Measurements from ENCODE around the gene HDAC4.
"Not testable (repeated sequence)": the region's sequence is repeated elsewhere in the genome, so short reads cannot be mapped to it uniquely, and the experiment has no call there.

Gene HDAC4

DNA sequence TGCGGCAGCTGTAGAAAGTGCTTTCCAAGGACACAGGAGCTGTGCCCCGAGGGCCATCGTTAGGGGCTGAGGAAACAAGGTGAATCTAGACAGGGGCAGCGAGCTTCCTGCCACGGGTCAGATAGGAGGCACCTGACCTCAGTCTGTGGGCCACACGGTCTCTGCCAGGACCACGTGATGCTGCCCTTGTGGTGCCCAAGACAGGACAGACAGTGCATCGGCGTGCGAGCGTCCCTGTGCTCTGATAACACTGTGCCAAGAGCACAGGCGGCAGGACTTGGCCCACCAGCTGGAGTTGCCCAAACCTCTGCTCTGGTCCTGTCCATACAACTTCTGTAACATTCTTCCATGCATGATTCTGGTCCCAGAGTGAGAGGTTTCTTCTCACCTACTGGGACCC lies 327.6 kb downstream of the HDAC4 start:
- in situ Hi-C loops (cut with MboI; ENCODE audit: low pct_unique_long_range_greater_than_20kb, low sequenced_read_pairs, unreplicated experiment), result no loop called here
- DNase-seq (ENCODE audit: low spot score), result no peak
- TF ChIP-seq, protein P1, sequence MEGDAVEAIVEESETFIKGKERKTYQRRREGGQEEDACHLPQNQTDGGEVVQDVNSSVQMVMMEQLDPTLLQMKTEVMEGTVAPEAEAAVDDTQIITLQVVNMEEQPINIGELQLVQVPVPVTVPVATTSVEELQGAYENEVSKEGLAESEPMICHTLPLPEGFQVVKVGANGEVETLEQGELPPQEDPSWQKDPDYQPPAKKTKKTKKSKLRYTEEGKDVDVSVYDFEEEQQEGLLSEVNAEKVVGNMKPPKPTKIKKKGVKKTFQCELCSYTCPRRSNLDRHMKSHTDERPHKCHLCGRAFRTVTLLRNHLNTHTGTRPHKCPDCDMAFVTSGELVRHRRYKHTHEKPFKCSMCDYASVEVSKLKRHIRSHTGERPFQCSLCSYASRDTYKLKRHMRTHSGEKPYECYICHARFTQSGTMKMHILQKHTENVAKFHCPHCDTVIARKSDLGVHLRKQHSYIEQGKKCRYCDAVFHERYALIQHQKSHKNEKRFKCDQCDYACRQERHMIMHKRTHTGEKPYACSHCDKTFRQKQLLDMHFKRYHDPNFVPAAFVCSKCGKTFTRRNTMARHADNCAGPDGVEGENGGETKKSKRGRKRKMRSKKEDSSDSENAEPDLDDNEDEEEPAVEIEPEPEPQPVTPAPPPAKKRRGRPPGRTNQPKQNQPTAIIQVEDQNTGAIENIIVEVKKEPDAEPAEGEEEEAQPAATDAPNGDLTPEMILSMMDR (IDR thresholded peaks at IDR 0.05; ENCODE audit: extremely low read depth, insufficient read depth, missing control alignments), result no peak

DNA sequence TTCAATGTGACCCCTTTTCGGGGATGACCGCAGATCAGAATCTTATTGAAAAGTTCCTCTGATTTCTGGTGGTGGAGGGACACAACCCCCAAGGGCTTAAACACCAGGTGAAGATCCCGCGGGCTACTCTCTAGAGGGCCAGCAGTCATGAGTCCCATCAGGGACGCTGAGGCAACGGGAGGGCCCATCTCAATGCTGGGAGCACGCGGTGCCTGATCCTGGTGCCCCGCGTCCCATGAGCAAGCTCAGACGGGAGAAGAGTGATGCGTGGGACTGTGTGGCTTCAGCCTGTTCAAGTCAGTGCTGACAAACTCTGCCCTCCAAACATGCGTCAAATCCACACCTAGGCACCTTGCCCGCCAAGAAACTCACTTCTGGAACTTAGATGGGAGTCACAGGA lies 328.0 kb downstream of the HDAC4 start:
- DNase-seq (ENCODE audit: low spot score), result no peak
- TF ChIP-seq, protein P1 (IDR thresholded peaks at IDR 0.05; ENCODE audit: extremely low read depth, insufficient read depth, missing control alignments), result no peak
- in situ Hi-C loops (cut with MboI; ENCODE audit: low pct_unique_long_range_greater_than_20kb, low sequenced_read_pairs, unreplicated experiment), result no loop called here

DNA sequence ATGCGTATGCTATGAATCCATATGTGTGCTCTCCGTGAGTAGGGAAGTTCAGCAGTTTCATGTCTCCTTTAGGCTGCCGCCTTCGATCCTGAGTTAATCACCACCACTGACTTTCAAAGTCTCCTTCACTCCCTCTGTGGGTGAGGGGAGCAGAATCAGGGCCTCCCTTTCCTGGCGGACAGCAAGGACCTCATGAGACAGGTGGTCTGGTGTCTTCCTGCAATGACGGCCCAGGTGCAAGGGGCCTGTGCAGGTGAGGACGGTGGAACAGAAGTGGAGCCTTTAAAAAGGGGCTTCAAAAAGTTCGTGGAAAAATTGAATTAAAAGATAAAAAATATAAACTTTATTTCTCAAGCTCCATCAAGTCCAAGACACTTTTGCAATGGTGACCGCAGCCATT lies 330.4 kb downstream of the HDAC4 start:
- TF ChIP-seq, protein P1 (IDR thresholded peaks at IDR 0.05; ENCODE audit: extremely low read depth, insufficient read depth, missing control alignments), result no peak
- DNase-seq (ENCODE audit: low spot score), result no peak
- in situ Hi-C loops (cut with MboI; ENCODE audit: low pct_unique_long_range_greater_than_20kb, low sequenced_read_pairs, unreplicated experiment), result no loop called here

DNA sequence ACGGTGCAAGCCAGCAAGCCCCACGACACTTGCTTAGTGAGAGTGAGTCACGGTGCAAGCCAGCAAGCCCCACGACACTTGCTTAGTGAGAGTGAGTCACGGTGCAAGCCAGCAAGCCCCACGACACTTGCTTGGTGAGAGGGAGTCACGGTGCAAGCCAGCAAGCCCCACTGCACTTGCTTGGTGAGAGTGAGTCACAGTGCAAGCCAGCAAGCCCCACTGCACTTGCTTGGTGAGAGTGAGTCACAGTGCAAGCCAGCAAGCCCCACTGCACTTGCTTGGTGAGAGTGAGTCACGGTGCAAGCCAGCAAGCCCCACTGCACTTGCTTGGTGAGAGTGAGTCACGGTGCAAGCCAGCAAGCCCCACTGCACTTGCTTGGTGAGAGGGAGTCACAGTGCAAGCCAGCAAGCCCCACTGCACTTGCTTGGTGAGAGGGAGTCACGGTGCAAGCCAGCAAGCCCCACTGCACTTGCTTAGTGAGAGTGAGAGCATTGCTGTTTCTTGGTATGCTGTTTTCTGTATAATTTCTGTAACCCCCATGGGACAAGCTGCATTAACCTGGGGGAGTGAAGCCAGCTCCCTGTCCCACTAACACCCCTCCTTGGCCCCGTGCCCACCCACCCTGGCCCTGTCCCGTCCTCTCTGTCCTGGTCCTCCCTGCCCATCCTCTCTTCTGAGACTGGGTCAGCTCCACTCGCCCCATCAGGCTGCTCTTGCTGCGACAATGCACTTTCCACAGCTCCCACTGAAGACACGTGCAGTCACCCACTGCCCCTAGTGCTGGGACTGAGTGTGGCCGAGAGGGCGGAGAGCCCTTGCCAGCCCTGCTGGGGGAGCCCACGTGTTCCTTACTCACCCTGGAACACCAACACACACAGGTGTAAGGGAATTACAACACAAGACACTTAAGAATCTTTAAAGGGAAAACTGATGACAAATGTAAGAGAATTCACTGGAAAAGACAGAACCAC lies 331.2 kb downstream of the HDAC4 start:
- in situ Hi-C loops (cut with MboI; ENCODE audit: low pct_unique_long_range_greater_than_20kb, low sequenced_read_pairs, unreplicated experiment), result not testable (repeated sequence)

DNA sequence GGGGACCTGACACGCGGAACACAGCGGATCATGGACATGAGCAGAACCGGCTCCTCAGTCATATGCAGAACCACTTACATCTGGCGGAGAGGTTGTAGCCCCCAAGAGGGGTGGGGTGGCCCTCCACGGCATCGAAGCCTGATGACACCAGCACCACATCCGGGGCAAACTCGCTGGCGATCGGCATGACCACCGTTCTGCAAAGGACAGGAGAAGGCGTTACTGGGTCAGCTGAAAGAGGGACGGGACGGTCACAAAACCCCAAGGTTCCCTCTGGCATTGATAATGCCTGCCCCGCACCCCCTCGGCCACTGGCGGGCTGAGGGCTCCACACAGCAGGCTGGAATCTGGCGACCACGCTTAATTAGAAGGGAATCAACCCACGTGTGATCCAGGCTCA lies 332.4 kb downstream of the HDAC4 start:
- DNase-seq (ENCODE audit: low spot score), result no peak
- TF ChIP-seq, protein P1 (IDR thresholded peaks at IDR 0.05; ENCODE audit: extremely low read depth, insufficient read depth, missing control alignments), result no peak
- in situ Hi-C loops (cut with MboI; ENCODE audit: low pct_unique_long_range_greater_than_20kb, low sequenced_read_pairs, unreplicated experiment), result no loop called here

More for the DNA sequence above, 331.2 kb downstream of the HDAC4 start:
- not testable (repeated sequence) for DNase-seq (ENCODE audit: low spot score)

DNA sequence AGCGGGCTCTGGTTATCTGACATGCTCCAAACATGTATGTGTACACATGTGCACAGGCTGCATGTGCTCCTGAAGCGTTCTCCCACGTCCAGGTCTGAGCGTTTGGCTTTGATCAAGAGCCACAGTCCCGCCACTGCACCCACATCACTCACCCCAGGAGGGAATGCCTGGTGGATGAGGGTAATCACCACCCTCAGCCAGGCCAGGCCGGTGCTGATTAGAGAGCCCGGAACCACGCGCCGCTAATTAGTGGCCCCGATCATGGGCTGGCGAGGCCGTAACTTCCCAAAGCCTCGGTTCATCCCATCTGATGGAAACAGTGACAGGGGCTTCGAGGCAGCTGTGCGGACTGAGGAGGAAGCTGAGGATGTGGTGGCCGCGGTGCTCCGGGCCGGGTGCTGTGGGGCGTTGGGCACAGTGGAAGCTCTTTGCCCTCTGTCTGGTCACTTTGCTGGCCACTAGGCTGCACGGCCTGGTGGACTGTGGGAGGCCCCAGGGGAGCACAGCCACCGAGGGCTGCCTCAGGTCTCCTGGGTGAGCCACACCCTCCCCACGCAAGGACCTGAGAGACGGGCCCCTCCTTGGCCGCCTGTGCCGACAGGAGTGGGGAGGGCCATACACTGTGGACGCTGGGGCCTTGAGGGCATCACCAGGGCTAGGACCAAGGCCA lies 333.5 kb downstream of the HDAC4 start:
- in situ Hi-C loops (cut with MboI; ENCODE audit: low pct_unique_long_range_greater_than_20kb, low sequenced_read_pairs, unreplicated experiment), result no loop called here
- TF ChIP-seq, protein P1 (IDR thresholded peaks at IDR 0.05; ENCODE audit: extremely low read depth, insufficient read depth, missing control alignments), result no peak
- DNase-seq (ENCODE audit: low spot score), result no peak

DNA sequence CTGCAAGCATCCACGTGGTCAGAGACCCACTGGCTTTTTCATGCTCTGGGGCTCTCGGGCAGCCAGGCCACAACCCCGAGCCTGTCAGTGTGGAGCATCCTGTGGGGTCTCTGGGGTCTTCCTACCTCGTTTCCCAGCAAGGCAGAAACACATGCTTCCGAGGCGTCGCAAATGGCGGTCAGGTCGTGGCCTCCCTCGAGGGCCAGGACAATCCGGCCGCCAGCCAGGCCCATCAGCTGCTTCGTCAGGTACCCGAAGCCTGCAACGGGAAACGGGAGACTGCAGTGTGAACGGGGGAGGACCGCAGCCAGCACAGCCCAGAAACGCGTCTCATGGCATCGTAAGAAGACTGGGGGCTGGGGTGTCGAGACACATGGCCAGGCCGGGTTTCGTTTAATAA lies 334.2 kb downstream of the HDAC4 start:
- TF ChIP-seq, protein P1 (IDR thresholded peaks at IDR 0.05; ENCODE audit: extremely low read depth, insufficient read depth, missing control alignments), result no peak
- in situ Hi-C loops (cut with MboI; ENCODE audit: low pct_unique_long_range_greater_than_20kb, low sequenced_read_pairs, unreplicated experiment), result no loop called here
- DNase-seq (ENCODE audit: low spot score), result no peak

Data from GM13977 (cell line).